ENCODE measurements around the gene GNAO1.

DNA sequence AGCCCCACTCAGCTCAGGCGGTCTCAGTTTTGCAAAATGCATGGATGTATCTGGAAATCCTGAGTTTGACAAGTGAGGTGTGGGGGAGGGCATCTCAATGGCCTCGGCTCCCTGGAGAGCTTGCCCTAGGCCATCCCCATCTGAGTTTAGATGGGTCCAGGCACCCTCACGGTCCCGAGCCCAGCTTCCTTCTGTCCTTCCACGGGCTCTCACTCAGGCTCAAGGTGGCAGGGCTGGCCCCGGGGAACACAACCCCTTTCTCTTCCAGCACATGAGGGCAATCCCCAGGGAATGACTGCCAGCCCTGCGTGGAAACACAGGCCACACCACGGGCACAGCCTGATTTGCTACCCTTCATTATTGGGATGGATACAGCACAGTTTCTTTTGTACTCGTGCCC, 175.7 kb downstream of the GNAO1 start:
- no peak for TF ChIP-seq POLR2A (IDR thresholded peaks at IDR 0.05)
- TF ChIP-seq, protein P1, sequence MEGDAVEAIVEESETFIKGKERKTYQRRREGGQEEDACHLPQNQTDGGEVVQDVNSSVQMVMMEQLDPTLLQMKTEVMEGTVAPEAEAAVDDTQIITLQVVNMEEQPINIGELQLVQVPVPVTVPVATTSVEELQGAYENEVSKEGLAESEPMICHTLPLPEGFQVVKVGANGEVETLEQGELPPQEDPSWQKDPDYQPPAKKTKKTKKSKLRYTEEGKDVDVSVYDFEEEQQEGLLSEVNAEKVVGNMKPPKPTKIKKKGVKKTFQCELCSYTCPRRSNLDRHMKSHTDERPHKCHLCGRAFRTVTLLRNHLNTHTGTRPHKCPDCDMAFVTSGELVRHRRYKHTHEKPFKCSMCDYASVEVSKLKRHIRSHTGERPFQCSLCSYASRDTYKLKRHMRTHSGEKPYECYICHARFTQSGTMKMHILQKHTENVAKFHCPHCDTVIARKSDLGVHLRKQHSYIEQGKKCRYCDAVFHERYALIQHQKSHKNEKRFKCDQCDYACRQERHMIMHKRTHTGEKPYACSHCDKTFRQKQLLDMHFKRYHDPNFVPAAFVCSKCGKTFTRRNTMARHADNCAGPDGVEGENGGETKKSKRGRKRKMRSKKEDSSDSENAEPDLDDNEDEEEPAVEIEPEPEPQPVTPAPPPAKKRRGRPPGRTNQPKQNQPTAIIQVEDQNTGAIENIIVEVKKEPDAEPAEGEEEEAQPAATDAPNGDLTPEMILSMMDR (IDR thresholded peaks at IDR 0.05), result no peak

Measured in esophagus squamous epithelium (tissue), 4 donors.